GM18909 (cell line): ENCODE results near the gene RFWD3.
"Not testable (repeated sequence)": the region's sequence is repeated elsewhere in the genome, so short reads cannot be mapped to it uniquely, and the experiment has no call there.

Experiments
- ATAC-seq: cut with Tn5 transposase; IDR thresholded peaks from one replicate; pipeline ENCODE4 v1.9.1; 2021; ENCODE audit warnings: mild to moderate bottlenecking; ENCODE audit not compliant: unreplicated experiment, poor library complexity

Gene RFWD3

DNA sequence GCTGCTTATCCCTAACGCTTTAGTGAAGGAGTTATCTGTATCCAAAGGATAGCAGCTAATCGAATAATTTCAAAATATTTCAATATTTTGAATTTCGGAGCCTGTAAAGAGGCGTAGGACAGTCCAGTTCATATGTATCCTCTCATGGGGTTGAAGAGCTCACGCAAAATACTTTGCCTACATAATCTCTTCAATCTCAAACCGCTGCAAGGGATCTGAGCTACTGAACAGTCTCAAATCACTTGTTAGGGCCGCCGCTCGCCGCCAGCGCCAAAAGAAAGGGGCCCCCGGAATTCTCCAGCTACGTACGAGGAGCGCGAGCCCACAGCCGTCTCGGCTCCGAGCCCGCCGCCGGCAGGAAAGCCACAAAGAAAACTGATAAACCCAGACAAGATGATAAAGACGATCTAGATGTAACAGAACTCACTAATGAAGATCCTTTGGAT lies 601 bp upstream of the RFWD3 start:
- ATAC-seq, result peak; percentile 5

GRCh38 chr16:74666010-74666421 lies 661 bp downstream of the RFWD3 start:
- ATAC-seq, result no peak

GRCh38 chr16:74661064-74661463 lies 5.6 kb downstream of the RFWD3 start:
- ATAC-seq, result no peak

DNA sequence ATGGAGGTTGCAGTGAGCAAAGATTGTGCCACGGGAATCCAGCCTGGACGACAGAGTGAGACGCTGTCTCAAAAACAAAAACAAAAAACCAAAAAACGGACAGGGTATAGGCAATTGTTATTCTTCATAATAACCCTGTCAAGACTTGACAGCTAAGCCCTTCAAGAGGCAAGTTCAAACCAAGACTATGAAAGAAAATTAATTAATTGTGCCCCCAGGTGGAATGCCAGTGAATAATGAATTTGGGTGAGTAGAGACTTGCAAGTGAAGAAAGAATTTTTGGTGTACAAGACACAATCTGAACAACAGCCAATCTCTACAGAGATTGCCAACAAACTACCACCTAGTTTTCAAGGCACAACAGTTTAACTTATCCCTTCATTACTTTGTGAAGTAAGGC lies 6.3 kb downstream of the RFWD3 start:
- no peak for ATAC-seq

GRCh38 chr16:74659041-74659440 lies 7.6 kb downstream of the RFWD3 start:
- ATAC-seq, result no peak

- ATAC-seq, result no peak
Measured at GRCh38 chr16:74657870-74658642, 8.6 kb downstream of the RFWD3 start.

DNA sequence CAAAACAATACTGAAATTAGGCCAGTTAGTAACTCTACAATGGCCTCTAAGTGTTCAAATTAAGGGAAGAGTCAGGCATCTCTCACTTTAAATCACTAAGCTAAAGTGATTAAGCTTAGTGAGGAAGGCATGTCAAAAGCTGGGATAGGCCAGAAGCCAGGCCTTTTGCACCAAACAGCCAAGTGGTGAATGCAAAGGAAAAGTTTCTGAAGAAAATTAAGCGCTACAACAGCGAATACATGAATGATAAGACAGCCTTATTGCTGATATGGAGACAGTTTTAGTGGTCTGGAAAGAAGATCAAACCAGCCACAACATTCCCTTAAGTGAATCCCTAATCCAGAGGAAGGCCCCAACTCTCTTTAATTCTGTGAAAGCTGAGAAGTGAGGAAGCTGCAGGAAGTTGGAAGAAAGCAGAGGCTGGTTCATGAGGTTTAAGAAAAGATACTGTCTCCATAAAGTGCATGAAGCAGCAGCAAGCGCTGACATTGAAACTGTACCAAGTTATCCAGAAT lies 12.1 kb downstream of the RFWD3 start:
- no peak for ATAC-seq

DNA sequence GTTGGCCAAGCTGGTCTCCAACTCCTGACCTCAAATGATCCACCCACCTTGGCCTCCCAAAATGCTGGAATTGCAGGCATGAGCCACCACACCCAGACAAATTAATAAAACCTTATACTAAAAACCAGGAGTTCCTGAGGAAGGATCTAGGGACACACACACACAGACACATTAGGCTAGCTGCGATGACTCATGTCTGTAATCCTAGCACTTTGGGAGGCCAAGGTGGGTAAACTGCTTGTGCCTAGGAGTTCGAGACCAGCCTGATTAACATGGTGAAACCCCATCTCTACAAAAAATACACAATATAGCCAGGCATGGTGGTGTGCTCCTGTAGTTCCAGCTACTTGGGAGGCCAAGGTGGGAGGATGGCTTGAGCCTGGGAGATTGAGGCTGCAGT lies 13.8 kb downstream of the RFWD3 start:
- not testable (repeated sequence) for ATAC-seq

- ATAC-seq, result no peak
Measured at GRCh38 chr16:74652249-74652648, 14.4 kb downstream of the RFWD3 start.

GRCh38 chr16:74651841-74652240 lies 14.8 kb downstream of the RFWD3 start:
- no peak for ATAC-seq

DNA sequence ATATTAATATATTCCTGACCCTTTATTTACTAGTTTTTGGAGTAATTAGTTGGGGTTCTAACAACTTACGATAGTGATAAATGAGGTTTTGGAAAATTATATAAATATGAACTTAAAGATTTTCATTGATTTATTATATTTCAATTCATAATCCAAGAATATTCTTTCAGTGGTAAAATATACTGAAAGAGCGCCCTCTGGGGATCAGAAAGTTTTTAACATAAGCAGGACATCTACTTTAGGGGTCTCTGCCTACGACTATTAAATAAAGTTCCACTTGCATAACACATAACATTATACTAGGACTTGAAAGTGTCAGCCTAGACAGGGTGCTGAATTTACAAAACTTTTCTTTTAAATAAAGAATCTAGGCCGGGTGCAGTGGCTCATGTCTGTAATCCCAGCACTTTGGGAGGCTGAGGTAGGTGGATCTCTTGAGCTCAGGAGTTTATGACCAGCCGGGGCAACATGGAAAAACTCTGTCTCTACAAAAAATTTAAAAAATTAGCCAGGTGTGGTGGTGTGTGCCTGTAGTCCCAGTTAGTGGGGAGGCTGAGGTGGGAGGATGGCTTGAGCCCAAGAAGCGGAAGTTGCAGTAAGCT lies 15.6 kb downstream of the RFWD3 start:
- no peak for ATAC-seq

- no peak for ATAC-seq
Measured at GRCh38 chr16:74649839-74650504, 16.7 kb downstream of the RFWD3 start.

DNA sequence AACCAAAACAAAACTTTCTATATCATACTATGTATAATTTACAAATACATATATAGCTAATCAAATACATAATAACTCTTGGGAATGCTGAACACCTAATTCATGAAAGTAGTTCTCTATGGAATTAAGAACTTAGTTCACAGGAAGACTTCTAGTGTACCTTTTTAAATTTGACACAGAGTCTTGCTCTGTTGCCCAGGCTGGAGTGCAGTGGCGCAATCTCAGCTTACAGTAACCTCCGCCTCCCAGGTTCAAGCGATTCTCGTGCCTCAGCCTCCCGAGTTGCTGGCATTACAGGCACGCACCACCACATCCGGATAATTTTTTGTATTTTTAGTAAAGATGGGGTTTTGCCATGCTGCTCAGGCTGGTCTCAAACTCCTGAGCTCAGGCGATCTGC lies 24.7 kb downstream of the RFWD3 start:
- ATAC-seq, result no peak

- ATAC-seq, result no peak
Measured at GRCh38 chr16:74637742-74638453, 28.8 kb downstream of the RFWD3 start.

DNA sequence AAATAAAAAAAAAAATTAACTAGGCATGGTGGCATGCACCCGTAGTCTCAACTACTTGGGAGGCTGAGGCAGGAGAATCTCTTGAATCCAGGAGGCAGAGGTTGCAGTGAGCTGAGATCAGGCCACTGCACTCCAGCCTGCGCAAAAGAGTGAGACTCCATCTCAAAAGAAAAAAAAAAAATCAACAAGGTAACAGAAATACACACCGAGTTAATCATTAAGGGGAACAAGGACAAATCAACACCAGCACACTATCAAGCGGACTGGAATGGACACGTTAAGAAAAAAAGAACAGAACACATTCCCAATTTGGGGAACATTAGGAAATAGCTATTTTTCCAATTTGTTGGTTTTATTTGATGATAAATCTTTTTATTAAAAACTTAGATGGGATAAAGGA lies 31.4 kb downstream of the RFWD3 start:
- no peak for ATAC-seq

- no peak for ATAC-seq
Measured at GRCh38 chr16:74633686-74634085, 33.0 kb downstream of the RFWD3 start.

- no peak for ATAC-seq
Measured at GRCh38 chr16:74627506-74628220, 39.0 kb downstream of the RFWD3 start.

GRCh38 chr16:74626741-74627416 lies 39.8 kb downstream of the RFWD3 start:
- no peak for ATAC-seq
